HG03095 (cell line): ENCODE results near the gene SLC25A42.

Experiments
- ATAC-seq: cut with Tn5 transposase; IDR thresholded peaks from one replicate; pipeline ENCODE4 v1.9.1; 2021; ENCODE audit warnings: moderate library complexity; ENCODE audit not compliant: unreplicated experiment

The SLC25A42 gene

DNA sequence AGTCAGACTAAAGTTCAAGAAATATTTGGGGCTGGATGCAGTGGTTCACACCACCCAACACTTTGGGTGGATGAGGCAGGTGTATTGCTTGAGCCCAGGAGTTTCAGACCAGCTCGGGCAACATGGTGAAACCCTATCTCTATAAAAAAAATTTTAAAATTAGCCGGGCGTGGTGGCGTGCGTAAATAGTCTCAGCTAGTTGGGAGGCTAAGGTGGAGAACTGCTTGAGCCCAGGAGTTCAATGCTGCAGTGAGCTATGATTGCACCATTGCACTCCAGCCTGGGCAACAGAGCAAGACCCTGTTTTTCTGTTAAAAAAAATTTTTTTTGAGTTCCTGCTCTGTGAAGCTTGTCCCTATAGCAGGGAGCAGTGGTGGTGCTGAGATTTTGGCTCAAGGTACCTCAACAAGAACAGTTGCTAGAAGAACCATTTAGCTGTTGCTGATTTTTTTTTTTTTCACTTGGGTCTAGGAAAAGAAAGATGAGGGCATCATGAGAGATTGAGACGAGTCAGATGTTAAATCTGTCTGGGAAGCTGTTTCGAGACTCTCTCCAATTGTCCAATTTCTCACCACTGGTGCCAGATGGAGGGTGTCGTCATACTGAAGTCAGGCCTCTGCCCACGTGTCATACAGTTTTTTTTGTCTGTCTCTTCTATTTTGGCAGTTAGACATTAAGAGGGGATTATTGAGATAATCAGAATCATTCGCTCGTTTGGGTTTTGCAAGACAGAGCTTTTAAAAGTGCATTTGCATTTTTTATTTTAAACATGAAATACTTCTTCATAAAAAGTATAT, 3.7 kb downstream of the SLC25A42 start:
- ATAC-seq, result no peak

- no peak for ATAC-seq
Measured at GRCh38 chr19:19068659-19069654, 5.2 kb downstream of the SLC25A42 start.

DNA sequence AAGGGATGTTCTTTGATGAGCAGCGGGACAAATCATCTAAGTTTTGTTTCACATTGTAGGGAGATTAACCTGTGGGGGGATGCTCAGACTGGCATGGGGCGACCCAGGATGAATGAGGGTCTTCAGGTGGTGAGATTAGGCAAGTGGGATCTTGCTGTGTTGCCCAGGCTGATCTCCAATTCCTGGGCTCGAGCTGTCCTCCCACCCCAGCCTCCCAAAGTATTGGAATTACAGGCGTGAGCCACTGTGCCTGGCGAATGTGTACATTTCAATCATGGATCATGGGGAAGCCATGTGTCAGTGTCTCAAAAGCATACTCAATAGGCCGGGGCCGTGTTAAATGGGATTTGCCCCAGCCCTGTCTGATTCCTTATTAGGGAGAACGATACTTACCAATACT, 8.1 kb downstream of the SLC25A42 start:
- no peak for ATAC-seq

- no peak for ATAC-seq
Measured at GRCh38 chr19:19074196-19074882, 10.5 kb downstream of the SLC25A42 start.

DNA sequence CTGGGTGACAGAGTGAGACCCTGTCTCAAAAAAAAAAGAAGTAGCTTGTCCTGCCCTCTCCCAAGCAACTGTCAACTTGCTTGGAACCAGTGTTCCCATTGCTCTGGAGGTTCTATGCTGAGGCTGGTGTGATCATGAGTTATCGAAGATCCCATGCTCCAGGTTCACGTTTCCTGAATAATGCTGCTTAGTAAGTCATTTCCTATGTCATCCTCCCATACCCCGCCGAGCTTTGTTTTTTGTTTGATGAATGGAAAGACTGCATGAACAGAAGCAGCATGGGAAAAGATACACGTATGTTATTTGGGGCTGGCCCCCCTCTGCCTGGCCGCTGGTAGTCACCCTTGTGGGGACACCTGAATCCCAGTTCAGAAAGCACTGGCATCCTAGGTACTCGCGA, 11.3 kb downstream of the SLC25A42 start:
- ATAC-seq, result no peak

DNA sequence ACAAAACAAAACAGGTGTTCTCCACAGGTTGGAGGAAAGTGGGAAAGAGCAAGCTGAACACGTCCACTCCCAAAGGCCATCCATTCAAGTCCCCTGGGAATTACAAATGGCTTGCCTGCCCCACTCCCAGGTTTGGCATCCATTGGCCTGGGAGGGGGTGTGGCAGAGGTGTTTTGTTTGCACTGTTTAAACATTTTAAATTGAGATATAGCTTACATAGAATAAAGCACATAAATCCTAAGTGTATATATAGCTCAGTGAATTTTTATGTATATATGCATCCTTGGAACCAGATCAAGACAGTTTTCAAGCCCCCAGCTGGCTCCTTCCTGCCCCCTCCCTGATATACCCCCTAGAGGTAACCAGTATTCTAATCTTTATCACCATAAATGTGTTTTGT, 12.7 kb downstream of the SLC25A42 start:
- ATAC-seq, result no peak

GRCh38 chr19:19077103-19077502, 13.3 kb downstream of the SLC25A42 start:
- ATAC-seq, result no peak

DNA sequence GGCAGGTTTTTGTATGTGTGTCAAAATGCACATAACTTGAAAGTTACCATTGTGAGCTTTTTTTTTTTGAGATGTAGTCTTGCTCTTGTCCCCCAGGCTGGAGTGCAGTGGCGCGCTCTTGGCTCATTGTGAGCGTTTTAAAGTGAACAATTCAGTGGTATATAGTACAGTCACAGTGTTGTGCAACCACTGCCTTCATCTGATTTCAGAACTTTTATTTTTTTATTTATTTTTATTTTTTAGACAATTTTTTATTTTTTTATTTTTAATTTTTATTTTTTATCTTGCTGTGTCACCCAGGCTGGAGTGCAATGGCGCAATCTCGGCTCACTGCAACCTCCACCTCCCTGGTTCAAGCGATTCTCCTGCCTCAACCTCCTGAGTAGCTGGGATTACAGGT, 15.0 kb downstream of the SLC25A42 start:
- no peak for ATAC-seq

DNA sequence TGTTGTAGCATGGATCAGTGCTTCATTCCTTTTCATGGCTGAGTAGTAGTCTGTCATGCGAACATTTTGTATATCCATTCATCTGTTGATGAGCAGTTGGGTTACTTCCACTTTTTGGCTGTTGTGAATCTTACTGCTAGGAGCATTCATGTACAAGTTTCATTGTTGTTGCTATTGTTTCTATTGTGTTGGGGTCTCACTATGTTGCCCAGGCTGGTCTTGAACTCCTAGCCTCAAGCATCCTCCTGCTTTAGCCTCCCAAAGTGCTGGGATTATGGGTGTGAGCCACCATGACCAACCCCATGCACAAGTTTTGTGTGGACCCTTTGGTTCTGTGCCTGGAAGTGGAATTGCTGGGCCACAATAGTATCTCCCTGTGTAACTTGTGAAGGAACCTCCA, 15.8 kb downstream of the SLC25A42 start:
- ATAC-seq, result no peak

DNA sequence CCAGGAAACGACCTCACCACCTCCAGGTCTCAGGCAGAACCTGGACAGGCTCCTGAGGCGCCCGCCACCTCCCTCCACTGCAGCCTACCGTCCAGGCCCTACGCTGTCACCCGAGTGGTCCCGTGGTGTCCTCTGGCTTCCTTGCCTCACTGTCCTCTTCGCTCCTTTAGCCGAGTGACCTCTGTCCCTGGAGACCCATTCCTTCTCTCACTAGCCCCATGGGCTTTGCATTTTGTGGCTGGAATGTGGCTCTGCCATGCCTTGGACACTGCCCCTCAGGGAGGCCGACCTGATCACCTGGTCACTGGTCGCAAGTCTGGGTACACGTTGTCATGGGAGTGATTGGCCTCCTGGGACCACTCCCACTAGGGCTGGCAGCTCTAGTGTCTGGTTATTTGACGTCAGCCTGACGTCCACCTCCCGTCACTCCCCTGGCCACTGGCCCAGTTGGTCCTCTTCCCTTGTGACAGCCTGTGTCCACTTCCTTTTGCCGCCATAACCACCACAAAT, 17.9 kb downstream of the SLC25A42 start:
- ATAC-seq, result no peak

- ATAC-seq, result no peak
Measured at GRCh38 chr19:19083413-19084178, 19.8 kb downstream of the SLC25A42 start.

DNA sequence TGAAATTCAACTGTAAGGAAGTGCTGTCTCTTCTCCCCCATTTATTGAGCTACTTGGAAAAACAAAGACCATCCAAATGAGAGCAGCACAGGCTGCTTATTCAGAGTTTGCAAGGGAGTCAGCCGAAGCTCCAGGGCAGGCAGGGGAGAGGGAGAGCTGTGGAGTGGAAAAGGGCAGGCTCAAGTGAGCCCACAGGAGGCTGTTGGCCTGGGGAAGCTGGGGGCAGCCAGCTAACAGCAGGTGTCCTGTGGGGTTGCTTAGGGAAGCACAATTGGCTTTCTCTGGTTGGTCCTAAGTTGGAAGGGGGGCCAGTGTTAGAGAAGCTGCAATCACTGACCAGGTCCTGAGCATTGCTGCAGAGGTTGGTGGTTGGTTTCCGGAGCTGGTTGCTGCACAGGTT, 23.9 kb downstream of the SLC25A42 start:
- ATAC-seq, result no peak

GRCh38 chr19:19094513-19094912, 30.7 kb downstream of the SLC25A42 start:
- ATAC-seq, result no peak

DNA sequence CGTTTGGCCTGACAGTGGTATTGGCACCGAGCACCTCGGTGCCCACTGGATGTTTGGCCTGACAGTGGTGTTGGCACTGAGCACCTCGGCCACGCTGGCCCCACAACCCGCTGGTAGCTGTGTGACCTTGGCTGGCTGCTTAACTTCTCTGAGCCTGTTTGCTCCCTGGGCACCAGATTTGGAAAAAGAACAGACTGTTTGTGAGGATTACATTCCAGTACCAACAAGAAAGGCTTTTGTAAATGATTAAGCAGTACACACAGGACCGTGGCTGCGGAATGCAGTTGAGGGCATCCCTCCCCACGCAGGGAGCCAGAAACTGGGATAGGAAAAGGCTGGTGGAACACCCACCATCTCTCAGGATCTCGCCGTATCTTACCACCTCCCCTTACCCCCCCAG, 31.9 kb downstream of the SLC25A42 start:
- no peak for ATAC-seq

DNA sequence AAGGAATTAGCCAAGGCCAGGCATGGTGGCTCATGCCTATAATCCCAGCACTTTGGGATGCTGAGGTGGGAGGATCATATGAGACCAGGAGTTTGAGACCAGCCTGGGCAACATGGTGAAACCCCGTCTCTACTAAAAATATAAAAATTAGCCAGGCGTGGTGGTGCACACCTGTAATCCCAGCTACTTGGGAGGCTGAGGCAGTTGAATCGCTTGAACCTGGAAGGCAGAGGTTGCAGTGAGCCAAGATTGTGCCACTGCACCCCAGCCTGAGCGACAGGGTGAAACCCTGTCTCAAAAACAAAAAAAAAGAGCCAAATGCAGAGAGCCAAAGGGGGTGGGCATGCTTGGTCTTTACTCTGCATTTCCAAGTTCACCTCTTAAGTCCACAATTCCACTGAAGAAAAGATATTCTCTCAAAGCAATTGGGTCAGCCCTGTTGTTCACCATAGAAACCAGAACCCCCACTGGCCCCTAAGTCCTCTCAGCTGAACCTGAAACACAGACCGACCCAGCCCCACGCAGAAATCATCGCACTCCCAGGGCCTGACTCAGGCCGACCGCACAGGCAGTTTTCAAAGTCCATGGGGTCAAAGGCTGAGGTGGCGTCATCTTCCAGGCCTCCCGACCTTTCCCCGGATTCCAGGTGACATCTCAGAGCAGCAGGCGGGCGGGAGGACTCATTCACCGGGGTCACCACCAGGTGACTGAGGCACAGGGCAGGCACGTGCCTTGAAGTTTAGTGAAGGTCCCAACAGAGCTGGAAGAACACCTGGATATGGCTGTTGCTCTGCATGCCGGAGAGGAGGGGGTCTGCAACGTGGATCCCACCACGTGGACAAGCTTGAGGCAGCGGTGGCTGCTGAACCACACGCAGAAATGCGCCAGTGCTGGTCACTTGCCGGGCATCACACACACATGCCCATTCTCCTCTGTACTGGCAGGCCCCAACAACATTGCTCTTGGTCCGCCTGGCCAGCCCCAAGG, 33.1 kb downstream of the SLC25A42 start:
- ATAC-seq, result no peak

GRCh38 chr19:19098084-19098702, 34.4 kb downstream of the SLC25A42 start:
- ATAC-seq, result no peak

DNA sequence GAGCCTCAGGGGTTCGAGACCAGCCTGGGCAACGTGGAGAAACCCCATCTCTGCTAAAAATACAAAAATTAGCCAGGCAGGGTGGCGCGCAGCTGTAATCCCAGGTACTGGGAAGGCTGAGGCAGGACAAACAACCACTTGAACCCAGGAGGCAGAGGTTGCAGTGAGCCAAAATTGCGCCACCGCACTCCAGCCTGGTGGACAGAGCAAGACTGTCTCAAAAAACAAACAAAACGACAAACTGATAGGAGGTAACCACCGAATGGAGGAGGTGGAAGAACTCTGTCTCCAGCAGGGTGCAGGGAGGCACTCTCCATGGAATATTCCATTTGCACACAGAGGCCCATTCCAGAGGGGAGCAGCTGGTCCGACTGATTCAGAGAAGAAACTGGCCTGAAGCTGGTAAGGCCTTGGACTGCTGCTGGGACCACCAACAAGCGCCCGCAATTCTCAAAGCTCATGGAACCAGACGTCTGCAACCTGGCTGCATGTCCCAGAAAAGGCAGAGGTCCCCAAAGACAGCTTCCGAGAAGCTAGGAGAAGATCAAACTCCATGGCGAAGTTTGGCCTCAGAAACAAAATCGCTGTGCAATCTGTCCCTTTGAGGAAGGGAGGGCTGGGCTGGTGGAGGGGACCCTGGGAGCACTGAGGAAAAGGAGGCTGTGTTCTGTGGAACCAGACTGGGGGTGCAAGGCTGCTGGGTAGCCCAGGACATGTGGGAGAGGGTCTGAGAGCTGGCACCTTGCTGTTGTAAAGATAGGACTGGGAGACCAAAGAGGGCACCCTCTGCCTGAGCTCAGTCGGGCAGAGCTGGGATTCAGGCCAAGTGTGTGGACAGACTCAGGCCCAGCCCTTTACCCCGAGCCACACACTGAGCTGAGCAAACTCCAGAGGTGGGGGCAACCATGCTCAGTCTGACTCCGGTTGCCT, 35.2 kb downstream of the SLC25A42 start:
- ATAC-seq, result no peak

GRCh38 chr19:19101540-19101939, 37.7 kb downstream of the SLC25A42 start:
- ATAC-seq, result no peak
